Measurements from ENCODE around the gene LZTR1. TPM values are rescaled to one million over a fixed set of nuclear protein-coding genes. Genes with fewer than 3 reads are reported as not detected.
"Not testable (repeated sequence)": the region's sequence is repeated elsewhere in the genome, so short reads cannot be mapped to it uniquely, and the experiment has no call there.

Gene LZTR1
- total RNA-seq, 1 donor from 2014 or later = 36.7 TPM

DNA sequence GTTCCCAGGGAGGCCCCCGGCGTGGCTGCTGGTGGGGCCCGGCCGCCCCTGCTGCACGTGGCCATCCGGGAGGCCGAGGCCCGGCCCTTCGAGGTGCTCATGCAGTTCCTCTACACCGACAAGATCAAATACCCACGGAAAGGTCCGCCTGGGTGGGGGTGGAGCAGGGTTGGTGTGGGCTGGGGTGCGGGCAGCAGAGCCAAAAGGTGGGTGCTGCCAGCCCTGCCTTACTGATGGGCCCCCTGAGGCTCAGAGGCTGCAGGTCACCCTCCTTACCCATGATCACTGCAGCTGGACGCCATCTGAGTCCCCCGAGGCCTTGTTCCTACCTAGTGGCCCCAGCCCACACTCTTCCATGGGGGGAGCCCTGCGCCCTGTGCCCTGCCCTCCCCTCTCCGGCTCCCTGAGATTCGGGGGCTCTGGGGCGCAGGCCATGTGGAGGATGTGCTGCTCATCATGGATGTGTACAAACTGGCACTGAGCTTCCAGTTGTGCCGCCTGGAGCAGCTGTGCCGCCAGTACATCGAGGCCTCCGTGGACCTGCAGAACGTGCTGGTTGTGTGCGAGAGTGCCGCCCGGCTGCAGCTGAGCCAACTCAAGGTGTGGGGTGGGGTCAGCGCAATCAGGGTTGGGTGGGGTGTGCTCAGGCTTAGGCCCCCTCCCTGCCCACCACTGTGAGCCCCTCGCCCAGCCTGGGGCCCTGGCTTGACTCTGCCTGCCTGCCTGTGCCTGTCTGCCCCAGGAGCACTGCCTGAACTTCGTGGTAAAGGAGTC is 12.2 kb downstream of the LZTR1 start:
- no peak for DNase-seq (ENCODE audit: low spot score)
- ATAC-seq = no peak

DNA sequence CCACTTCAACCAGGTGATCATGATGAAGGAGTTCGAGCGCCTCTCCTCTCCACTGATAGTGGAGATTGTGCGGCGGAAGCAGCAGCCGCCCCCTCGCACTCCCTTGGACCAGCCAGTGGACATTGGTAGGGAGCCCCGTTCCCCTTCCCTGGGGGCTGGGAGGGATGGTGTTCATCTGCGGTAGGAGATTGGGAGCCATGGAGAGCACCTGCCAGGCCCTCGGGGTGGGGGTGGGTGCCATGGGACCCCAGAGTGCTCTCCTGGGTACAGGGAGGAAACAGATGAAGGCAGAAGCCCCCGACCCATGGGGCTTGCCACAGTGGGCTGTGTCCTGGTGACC is 12.8 kb downstream of the LZTR1 start:
- no peak for ATAC-seq

DNA sequence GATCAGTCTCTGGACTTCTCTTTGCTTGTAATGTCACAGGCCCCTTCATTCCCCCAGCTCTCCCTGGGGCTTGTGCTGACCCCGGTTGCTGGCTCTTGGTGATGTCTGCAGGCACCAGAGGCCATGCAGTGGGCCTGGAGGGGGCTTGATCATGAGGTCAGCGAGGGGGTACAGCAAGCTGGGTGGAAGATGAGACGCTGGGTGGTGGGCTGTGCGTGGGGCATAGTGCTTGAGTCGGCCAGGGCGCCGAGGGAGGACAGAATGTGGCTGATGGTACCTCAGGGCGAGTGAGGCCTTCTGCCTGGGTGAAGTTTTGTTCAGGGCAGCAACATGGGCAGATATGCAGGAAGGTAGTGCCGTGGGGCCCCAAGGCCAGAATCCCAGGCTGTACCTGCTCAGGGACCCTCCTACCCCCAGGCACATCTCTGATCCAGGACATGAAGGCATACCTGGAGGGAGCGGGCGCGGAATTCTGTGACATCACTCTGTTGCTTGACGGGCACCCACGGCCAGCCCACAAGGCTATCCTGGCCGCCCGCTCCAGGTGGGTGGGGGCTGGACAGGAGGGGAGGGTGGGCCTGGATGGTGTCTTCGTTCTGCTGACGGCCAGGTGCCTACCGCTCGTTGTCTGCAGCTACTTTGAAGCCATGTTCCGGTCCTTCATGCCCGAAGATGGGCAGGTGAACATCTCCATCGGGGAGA is 13.4 kb downstream of the LZTR1 start:
- ATAC-seq (no peak), DNase-seq (ENCODE audit: low spot score) (no peak)

More for the DNA sequence above, 12.8 kb downstream of the LZTR1 start:
- no peak for DNase-seq (ENCODE audit: low spot score)

DNA sequence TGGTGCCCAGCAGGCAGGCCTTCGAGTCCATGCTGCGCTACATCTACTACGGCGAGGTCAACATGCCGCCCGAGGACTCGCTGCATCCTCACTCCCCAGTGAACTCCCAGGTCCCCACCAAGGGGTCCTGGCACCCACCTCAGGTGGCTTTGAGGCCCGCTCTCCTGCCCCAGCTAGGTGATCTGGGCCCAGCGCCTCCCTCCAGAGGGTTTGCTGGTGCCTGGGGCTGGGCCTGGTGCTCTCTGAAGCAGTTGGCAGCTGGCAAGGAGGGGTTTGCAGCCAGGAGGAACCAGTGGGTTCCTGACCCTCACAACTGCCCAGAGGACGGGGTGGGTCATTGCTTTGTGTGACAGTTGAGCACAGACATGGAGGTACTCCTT is 13.9 kb downstream of the LZTR1 start:
- DNase-seq (ENCODE audit: low spot score) = no peak
- no peak for ATAC-seq

DNA sequence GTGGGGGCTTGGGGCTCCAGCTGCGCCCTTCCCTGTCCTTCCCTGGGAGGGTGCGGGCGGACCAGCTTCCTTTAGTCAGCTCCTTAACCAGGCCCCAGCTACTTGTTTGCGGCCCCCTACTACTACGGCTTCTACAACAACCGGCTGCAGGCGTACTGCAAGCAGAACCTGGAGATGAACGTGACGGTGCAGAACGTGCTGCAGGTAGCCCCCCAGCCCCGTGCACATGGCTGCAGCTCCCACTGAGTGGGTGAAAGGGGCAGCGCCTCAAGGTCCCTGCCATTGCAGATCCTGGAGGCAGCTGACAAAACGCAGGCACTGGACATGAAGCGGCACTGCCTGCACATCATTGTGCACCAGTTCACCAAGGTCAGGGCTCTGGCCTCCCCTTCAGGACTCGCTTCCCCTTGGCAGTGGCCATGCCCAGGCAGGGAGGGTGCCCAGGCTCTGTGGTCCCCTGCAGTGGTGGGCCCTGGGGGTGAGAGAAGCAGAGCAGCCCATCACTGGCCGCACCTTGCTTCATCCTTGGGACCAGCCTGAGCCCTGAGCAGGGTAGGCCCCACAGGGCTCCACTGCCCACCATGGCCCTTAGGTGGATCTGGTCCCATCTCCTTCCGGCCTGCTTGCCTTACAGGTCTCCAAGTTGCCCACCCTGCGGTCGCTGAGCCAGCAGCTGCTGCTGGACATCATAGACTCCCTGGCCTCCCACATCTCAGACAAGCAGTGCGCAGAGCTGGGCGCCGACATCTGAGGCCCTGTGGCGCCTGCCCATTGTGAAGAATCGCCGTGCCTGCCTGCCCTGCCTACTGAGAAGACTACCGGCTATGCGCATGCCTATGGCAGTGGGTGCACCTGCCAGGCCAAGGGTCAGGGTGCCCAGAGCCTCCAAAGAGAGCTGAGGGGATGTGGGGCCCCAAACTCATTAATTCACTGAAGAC is 14.8 kb downstream of the LZTR1 start:
- DNase-seq (ENCODE audit: low spot score) (no peak), ATAC-seq (no peak)

DNA sequence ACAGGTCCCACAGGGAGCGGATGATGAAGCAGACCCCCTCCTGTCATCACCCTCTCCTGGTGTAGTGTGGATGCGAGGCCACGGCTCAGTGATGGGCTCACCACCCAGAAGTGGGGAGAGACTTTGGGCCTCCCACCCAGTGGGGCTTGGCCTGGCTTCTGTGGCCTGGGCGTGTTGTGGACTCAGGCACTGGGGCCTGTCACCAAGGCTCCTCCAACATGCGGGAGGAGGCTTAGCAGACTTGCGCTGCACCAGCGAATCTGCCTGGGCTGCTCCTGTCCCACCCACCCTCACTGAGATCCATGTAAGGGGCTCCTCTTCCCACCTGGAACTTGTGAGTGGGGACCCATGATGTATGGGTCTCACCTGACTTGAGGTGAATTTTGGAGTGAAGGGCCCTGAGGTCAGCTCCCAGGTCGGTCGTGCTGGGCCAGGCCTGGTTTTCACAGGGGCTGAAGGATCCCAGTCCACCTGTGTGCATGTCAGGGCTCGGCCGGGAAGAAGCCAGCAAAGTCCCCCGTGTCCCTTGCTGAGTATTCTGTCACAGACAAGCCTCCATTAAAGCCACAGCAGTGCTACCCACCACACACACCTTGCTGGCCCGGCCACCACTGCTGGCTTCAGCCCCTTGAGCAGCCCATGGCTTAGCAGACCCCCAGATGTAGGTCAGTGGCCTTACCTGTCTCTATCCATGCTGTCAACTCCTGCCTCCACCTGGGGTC is 15.6 kb downstream of the LZTR1 start:
- DNase-seq (ENCODE audit: low spot score) (no peak), ATAC-seq (no peak)

DNA sequence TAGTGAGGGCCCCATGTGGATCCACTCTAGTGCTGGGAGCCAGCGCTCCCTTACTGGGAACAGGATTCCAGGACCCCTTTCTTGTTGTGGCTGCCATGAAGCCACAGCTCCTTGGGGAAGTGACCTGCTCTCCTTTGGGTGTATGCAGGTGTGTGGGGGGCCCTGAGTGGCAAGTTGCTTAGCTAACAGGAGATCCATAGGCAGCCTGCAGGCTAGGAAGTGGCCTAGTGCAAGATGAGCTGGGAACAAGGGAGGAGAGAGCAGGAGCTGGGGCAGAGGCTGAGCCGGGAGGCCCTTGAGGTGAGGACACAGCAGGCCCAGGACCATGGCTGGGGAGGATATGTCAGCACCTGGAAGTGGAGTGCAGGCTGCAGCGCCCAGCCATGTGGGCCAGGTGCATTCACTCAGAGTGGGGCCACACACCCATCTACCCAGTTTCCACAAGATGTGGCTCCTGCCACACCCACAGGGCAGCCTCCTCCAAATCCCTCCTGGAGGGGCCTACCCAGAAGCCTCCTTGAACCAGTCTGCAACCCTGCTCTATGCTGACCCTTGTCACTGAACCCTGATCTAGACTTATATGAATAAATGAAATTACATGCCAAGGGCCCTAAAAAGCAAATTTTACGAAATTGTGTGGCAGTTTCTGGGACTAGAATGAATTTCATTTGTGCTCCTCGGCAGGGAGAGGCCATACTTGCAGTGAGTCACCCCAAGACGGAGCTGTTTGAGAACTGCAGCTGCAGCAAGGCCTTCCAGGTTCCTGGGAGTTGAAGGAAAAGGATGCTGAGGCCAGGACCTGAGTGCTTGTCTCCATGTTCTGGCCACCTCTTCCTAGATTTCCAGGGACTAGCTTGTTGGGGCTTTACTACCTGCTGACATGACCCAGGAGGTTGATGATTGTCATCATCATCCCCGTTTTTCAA is 16.6 kb downstream of the LZTR1 start:
- ATAC-seq = no peak
- DNase-seq (ENCODE audit: low spot score) = no peak

DNA sequence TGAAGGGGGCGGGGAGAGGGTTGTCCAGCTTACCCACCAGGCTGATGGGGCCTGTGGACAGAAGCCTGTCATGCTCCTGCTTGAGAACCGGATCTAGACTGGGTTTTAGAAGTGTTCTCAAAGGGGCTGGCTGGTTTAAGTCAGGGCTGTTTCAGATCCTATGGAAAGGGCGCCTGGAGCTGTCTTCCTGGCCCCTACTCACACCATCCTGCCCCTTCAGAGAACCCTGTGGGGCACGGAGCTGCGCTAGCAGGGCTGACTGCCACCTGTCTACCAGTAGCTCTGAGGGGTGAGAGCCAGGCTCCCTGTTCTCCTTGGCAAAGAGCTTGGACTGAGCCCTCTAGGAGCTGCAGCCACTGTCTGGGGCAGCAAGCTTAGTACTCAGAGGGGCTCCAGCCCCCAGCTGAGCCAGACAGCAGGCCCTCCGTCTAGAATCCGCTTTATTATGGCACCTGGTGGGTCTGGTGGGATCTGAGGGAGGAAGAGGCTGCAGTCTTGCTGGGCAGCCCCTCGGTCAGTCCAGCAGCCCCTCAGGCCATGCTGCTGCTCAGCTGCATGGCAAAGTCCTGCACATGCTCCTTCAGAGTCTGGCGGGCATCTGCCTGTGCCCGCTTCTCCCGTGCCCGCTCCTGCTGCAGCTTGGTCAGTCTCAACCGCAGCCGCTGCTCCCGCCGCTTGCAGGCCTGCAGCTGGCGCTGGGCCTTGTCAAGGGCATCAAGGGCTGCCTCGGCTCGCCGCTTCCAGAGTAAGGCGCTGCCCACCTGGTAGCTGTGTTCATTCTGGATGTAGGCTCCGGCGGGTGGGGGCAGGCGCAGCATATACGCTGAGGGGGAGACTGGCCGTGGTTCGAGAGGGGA is 17.5 kb downstream of the LZTR1 start:
- ATAC-seq = no peak
- no peak for DNase-seq (ENCODE audit: low spot score)

DNA sequence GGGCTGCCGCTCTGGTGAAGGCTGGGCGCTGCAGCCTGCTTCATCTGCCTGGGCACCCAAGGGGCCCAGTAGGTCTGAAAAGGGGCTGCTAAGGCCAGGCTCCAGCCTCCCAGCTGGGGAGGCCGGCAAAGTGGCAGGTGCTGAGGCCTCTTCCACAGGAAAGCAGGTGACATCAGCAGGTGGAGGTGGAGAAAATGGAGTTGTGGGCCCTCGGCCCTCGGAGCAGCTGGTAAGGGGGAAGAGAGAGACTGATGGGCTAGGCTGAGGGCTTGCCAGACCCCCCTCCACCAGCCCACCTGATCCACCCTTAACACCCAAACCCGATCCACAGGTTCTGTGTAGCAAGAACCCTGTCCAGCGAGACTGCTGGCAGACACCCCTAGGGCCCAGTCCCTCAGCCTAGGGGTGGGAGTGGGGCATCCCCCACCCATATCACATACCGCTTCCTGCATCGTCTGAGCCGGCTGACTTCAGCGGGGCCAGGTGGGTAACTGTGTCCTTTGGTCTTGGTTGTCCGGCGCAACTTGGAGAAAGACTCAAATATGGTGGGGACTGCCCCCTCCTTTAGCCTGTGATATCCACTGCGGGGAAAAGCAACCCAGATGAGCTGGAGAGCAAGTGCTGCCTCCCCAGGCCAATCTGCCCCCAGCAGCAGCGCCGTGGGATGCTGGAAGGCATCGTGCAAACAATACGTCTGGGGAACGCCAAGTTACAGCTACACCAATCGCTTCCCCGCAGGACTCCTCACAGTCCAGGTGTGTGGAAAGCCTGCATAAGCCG is 18.3 kb downstream of the LZTR1 start:
- ATAC-seq (no peak), DNase-seq (ENCODE audit: low spot score) (no peak)

DNA sequence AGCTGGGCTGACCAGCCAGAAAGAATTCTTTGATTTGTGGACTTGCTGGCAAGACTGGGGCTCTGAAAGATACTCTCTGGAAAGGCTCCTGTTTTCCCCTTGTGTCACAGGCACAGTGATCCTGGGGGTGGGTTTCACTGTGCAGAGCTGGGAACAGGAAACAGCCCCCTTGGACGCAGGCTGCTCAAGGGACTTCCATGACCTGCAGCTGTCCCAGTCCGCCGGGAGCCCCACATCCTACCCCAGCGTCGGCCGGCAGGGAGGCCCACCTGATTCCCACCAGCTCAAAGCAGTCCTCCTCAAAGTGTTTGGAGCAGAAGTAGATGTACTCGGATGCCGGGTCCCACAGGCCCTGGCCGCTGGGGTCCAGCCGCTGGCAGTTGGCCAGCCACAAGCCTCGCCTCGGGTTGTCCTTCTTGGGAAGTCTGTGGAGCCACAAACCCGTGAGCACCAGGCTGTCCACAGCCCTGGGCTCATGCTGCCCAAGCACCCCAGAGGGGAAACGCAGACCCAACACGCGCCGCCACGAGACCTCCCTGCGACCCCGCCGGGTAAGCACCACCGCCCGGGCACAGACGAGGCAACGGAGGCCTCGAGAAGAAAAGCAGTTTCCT is 19.0 kb downstream of the LZTR1 start:
- ATAC-seq = no peak
- no peak for DNase-seq (ENCODE audit: low spot score)

DNA sequence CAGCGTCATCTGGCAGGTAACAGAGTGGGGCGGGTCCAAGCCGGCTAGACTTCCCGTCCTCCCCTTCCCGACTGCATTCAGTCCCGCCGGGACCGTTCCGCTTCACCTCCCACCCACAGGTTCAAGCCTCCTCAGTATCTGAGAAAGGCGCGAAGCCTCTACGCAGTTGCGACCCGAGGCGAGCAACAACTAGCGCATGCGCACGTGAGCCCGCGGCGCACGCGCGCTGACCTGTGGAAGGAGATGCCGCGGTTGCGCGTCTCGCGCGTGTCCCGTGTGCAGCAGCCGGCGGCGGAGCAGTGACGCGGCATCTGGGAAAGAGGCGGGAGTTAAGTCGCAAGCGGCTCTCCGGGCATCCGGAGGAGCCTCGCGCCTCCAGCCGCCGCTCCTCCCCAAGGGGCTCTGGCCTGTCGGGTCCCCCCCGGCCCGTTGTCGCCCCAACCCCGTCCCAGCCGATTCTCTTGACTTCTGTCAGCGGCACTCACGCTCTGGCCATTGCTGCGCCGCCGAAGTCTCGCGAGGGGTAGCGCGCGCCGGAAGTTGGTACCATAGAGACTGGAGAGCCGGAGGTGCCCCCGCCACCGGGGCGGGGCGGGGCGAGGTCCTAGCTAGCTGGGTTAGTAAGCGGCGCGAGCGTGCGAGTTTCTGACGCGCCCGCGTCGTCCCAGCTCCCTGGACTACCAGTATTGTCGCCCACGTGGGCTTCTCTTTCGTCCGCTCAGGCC is 19.7 kb downstream of the LZTR1 start, which contains the start of gene THAP7:
TSS of gene THAP7 (minus strand) at position 518 of the 725 bp plus-strand sequence. CDS start at position 311, 207 bp downstream.
- DNase-seq (ENCODE audit: low spot score) = peak; percentile 97
- peak; percentile 91 for ATAC-seq

DNA sequence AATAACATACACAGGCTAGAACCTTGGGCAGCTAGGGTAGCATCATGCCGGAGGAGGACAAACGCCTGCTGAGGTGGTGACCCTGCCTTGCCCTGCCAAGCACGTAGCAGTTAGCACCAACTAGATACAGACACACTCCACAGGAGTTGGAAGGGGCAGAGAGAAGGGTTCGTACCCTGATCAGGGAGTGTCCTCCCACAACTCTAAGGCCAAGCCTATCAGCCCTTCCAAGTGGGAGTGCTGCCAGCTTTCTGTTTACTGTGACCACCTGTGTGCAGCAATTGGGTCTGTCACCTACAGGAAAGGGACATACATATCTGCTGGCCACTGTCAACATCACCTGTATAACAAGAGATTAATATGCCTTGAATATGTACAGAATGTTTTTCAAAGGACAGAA is 21.7 kb downstream of the LZTR1 start:
- DNase-seq (ENCODE audit: low spot score) = no peak
- ATAC-seq = no peak

DNA sequence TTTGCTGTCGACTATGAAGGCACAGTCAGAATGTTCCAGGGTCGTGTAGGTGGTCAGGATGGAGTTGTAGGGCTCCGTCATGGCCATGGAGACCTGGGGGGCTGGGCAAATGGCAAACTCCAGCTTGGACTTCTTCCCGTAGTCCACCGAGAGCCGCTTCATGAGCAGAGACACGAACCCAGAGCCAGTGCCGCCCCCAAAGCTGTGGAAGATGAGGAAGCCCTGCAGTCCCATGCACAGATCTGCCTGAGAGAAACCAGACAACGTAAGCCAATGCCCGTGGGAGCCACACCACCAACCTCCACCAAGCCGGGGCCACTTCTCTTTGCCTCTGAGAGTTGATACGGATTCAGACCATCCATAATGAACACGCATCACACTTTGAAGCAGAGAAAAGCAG is 27.1 kb downstream of the LZTR1 start:
- not testable (repeated sequence) for ATAC-seq; DNase-seq (ENCODE audit: low spot score)

DNA sequence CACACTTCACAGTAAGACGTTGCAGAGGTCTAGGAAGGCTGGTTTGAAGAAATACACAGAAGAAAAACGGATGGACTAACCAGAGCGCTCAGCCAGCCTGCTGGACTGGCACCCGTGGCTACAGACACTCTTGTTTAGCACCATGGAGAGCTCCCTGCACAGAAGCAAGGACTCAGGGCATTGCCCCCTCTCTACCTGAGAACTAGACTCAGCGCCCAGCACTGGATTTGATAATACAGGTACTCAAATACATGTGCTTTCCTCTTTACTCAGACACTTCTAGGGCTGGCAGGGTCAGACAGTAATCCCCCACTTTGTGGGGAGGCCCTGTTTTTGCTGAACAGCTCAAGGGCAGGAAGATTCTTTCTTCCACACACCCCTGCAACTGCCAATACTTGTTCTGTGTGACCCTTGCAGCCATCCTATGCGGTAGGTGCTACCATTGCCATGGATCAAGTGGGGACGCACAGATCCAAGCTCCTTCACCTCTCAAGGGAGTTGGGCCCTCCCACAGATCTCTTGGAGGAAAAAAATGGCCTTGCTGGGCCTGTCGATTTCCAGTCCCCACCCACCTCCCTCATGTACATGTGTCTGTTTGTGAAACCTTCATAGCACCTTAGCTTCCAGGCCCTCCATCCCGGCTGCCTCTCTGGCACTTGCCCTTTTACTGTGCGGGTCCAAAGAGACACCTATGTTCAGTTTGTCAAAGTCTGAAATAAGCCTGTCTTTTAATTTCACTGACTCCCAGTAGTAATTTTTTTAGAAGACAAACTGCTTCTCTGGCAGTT is 27.7 kb downstream of the LZTR1 start:
- ATAC-seq = peak; percentile 74
- no peak for DNase-seq (ENCODE audit: low spot score)

DNA sequence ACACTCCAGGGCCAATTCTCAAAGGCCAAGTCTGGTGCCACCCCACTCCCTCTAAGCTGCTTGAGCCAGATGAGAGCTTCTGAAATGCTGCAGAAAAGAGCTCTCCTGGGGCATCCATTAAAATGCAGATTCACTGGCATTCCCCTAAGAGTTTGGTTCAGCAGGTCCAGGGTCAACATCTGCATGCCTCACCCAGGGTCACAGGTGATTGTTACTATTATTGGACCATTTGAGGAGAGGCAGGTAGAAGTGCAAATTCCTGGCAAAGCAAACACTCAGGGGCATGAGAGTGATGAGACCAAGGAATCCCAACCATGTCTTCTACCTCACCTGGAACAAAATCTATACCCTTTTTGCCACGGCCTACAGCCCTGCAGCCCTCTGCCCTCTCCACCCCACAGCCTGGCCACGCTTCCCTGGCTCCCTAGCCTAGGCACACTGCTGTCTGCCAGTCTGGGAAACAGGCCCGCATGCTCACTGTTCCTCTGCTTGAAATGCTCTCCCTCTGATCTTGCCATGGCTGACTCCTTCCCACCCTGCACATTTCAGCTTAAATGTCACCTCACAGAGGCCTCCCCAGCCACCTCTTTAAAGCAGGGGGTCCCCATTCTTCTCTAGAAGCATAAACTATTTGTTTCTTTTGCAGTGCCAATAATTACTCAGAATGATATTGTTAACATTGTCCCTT is 28.5 kb downstream of the LZTR1 start:
- ATAC-seq (no peak), DNase-seq (ENCODE audit: low spot score) (no peak)

All from left lobe of liver (tissue), 2 donors.